Natural killer cell (primary cell): ENCODE measurements around the gene PIGK. TPM values are rescaled to one million over a fixed set of nuclear protein-coding genes. Genes with fewer than 3 reads are reported as not detected.

Source experiments
- ATAC-seq, 3 donors: fragments of 150-1000 bp in 2 of 3; fragments of 200-7000 bp in 1 of 3; cut with Tn5 transposase; 1 replicate in 1 of 3; 2 replicates in 2 of 3; pipeline ENCODE4 v1.10.0; 2021; ENCODE audit warnings: mild to moderate bottlenecking in 2 of 3, moderate library complexity in 2 of 3
- DNase-seq, 2 donors: peaks; one replicate each; pipeline versions ENCODE4 v3.0.0 to v3.0.0-alpha.2; 2013 to 2021; ENCODE audit warnings: mixed read lengths in 1 of 2
- H3K27ac ChIP-seq: one replicate; pipeline ENCODE4 v1.5.1; 2013; ENCODE audit warnings: mild to moderate bottlenecking, low read length
- H3K27me3 ChIP-seq: one replicate; pipeline ENCODE4 v1.6.1; 2013; ENCODE audit warnings: low read length; ENCODE audit not compliant: control insufficient read depth, insufficient read depth
- H3K36me3 ChIP-seq: one replicate; pipeline ENCODE4 v1.6.1; 2013; ENCODE audit warnings: low read length; ENCODE audit not compliant: control insufficient read depth, insufficient read depth
- H3K4me1 ChIP-seq: one replicate; pipeline ENCODE4 v1.6.1; 2013; ENCODE audit warnings: low read length; ENCODE audit not compliant: control insufficient read depth, insufficient read depth
- H3K4me3 ChIP-seq: one replicate; pipeline ENCODE4 v1.5.1; 2013; ENCODE audit warnings: low read length
- H3K9me3 ChIP-seq: one replicate; pipeline ENCODE4 v1.6.1; 2013; ENCODE audit warnings: low read length; ENCODE audit not compliant: control insufficient read depth, insufficient read depth
- H3K27ac Mint-ChIP-seq, 2 donors: one replicate each; pipeline ENCODE4 v1.8.0; 2022; ENCODE audit warnings: mild to moderate bottlenecking in 2 of 2, mixed read lengths in 2 of 2, moderate library complexity in 1 of 2
- H3K27me3 Mint-ChIP-seq, 2 donors: one replicate each; pipeline ENCODE4 v1.8.0; 2022; ENCODE audit warnings: low read depth in 2 of 2, mixed read lengths in 2 of 2
- H3K36me3 Mint-ChIP-seq: one replicate; pipeline ENCODE4 v1.8.0; 2022; ENCODE audit warnings: mixed read lengths
- H3K4me1 Mint-ChIP-seq, 2 donors: one replicate each; pipeline ENCODE4 v1.8.0; 2022; ENCODE audit warnings: mixed read lengths in 2 of 2
- H3K4me3 Mint-ChIP-seq: one replicate; pipeline ENCODE4 v1.8.0; 2022; ENCODE audit warnings: mild to moderate bottlenecking, moderate library complexity, mixed read lengths
- H3K9me3 Mint-ChIP-seq, 2 donors: one replicate each; pipeline ENCODE4 v1.8.0; 2022; ENCODE audit warnings: mixed read lengths in 2 of 2
- CTCF ChIP-seq: fragments of 200-600 bp; IDR thresholded peaks from one replicate; pipeline ENCODE4 v1.8.0; 2022; ENCODE audit warnings: antibody characterized with exemption
- WGBS: methylation state at CpG from one replicate; pipeline ENCODE4 v1.1.7; 2013; ENCODE audit warnings: missing lambda C conversion rate; ENCODE audit not compliant: insufficient coverage; 5-methylcytosine and 5-hydroxymethylcytosine counted together
- intact Hi-C: fragments of 100-400 bp; cut with micrococcal nuclease; formaldehyde crosslinking; loops from one replicate; pipeline ENCODE4 v1.14.2; 2022
- total RNA-seq, 4 donors: library from RNA; stranded (reverse); fragments of 120-200 nt in 1 of 4; gene quantifications; one replicate each; pipeline versions ENCODE4 v1.2.3 to v1.2.4, GENCODE V29; 2013 to 2022

The PIGK gene
- total RNA-seq, 3 donors from 2014 or later (not counting 1 experiment from before 2014, with no cell fraction given) = 25.4 to 29.9 (median 27.8) TPM

DNA sequence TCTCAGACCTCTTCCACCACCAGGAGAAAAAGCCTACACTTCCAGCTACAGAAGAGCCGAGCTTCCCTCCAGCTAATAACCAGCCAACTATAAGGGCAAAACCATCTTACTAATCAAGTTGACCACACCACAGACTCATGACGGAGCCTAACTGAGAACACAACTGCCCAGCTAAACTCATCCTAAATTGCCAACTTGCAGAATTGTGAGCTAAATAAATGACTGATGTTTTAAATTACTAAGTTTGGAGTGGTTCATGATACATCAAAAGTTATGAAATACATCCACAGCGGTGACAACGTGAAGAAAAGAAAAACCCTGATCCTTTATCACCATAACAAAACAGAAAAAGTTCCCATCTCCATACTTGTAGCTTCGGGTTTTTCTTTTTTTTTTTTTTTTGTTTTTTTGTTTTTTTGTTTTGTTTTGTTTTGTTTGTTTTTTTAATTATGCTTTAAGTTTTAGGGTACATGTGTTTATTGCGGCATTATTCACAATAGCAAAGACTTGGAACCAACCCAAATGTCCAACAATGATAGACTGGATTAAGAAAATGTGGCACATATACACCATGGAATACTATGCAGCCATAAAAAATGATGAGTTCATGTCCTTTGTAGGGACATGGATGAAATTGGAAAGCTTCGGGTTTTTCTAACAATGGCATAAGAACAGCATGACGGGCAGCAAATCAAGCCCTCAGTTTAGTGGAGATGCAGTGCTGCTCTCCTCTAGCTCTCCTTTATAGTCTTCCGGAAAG is 122.6 kb downstream of the PIGK start:
- Histone ChIP-seq H3K36me3 (no peaks in the 10 kb centered on the region), H3K4me1 (no peaks in the 10 kb centered on the region), H3K9me3 (no peaks in the 10 kb centered on the region), H3K4me3 (no peak overlapping the region), H3K27ac (no peak overlapping the region), H3K27me3 (no peaks in the 10 kb centered on the region)
- intact Hi-C loops = no loop called here
- no peak for TF ChIP-seq CTCF
- H3K4me3 Mint-ChIP-seq = no peak overlapping the region
- 91% methylated on average over 5 of the region's 9 CpGs for WGBS
- ATAC-seq (no peak), DNase-seq (no peak)
- H3K27ac Mint-ChIP-seq = no peak overlapping the region
- no peaks in the 10 kb centered on the region for H3K36me3 Mint-ChIP-seq
- H3K4me1 Mint-ChIP-seq = no peaks in the 10 kb centered on the region
- no peaks in the 10 kb centered on the region for H3K9me3 Mint-ChIP-seq
- no peaks in the 10 kb centered on the region for H3K27me3 Mint-ChIP-seq

DNA sequence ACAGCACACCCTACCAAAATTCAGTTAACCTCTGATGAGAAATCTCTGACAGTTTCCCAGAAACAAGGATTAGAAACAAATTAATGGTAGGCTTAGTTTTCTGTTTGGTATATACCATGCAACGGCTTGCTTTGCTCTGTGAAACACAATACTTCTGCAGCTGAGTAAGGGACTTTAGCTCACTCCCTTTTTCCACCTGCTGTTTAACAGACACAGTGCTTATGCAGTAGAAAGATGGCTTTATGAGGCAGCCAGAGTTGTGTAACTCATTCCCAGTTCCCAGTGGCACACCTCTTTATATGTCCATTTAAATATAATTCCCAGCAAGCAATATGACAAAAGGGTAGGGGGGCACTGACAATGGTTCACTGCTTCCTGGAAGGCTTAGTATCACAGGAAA is 124.0 kb downstream of the PIGK start:
- Mint-ChIP-seq H3K4me3 (no peak overlapping the region), H3K36me3 (no peaks in the 10 kb centered on the region), H3K27me3 (no peaks in the 10 kb centered on the region), H3K4me1 (no peaks in the 10 kb centered on the region), H3K9me3 (no peaks in the 10 kb centered on the region), H3K27ac (no peak overlapping the region)
- Histone ChIP-seq H3K9me3 (no peaks in the 10 kb centered on the region), H3K27ac (no peak overlapping the region), H3K4me1 (no peaks in the 10 kb centered on the region), H3K4me3 (no peak overlapping the region), H3K27me3 (no peaks in the 10 kb centered on the region), H3K36me3 (no peaks in the 10 kb centered on the region)
- intact Hi-C loops = no loop called here
- no peak for ATAC-seq
- whole genome bisulfite sequencing = 100% methylated on average over 1 of the region's 1 CpG
- DNase-seq = no peak
- TF ChIP-seq CTCF = no peak

GRCh38 chr1:77089756-77090155 is 129.5 kb downstream of the PIGK start:
- Histone ChIP-seq H3K4me3 (no peak overlapping the region), H3K36me3 (no peaks in the 10 kb centered on the region), H3K27ac (no peak overlapping the region), H3K9me3 (no peaks in the 10 kb centered on the region), H3K27me3 (no peaks in the 10 kb centered on the region), H3K4me1 (no peaks in the 10 kb centered on the region)
- no peak overlapping the region for H3K4me3 Mint-ChIP-seq
- TF ChIP-seq CTCF = no peak
- no peaks in the 10 kb centered on the region for H3K36me3 Mint-ChIP-seq
- DNase-seq (no peak), ATAC-seq (no peak)
- intact Hi-C loops = no loop called here
- no peak overlapping the region for H3K27ac Mint-ChIP-seq
- 27% methylated on average over 2 of the region's 2 CpGs for WGBS
- no peaks in the 10 kb centered on the region for H3K27me3 Mint-ChIP-seq
- H3K9me3 Mint-ChIP-seq = no peaks in the 10 kb centered on the region
- H3K4me1 Mint-ChIP-seq = no peaks in the 10 kb centered on the region

GRCh38 chr1:77085109-77085508 is 134.1 kb downstream of the PIGK start:
- TF ChIP-seq CTCF = no peak
- Histone ChIP-seq H3K27me3 (no peaks in the 10 kb centered on the region), H3K4me3 (no peak overlapping the region), H3K9me3 (no peaks in the 10 kb centered on the region), H3K27ac (no peak overlapping the region), H3K36me3 (no peaks in the 10 kb centered on the region), H3K4me1 (no peaks in the 10 kb centered on the region)
- no peaks in the 10 kb centered on the region for H3K4me1 Mint-ChIP-seq
- no CpG with 5 or more reads among the region's 1 CpG for WGBS
- no peak for ATAC-seq
- no peak for DNase-seq
- no peak overlapping the region for H3K4me3 Mint-ChIP-seq
- intact Hi-C loops = no loop called here
- no peaks in the 10 kb centered on the region for H3K36me3 Mint-ChIP-seq
- H3K27me3 Mint-ChIP-seq = peaks cover 0 to 3% of the 10 kb centered on the region in 2 donors
- no peaks in the 10 kb centered on the region for H3K9me3 Mint-ChIP-seq
- H3K27ac Mint-ChIP-seq = no peak overlapping the region
